Endothelial cell of umbilical vein (primary cell): Measurements from ENCODE around the gene KIF26B. TPM values are rescaled to one million over a fixed set of nuclear protein-coding genes. Genes with fewer than 3 reads are reported as not detected.

Experiments
- BruUV-seq: library from RNA; stranded (reverse); fragments of 400-500 nt; replicated peaks from 2 replicates; lab custom pipeline; 2021; lab: Mats Ljungman, UMichigan
- CTCF ChIA-PET: fragments of 300-600, 350-600 bp; sonication (Branson Sonifier 250); formaldehyde crosslinking; loops from one replicate; lab custom pipeline; 2021; ENCODE audit warnings: antibody characterized with exemption, inconsistent platforms; lab: Charles Lee
- POLR2A ChIA-PET: fragments of 300-600, 350-600 bp; sonication (Branson Sonifier 250); formaldehyde crosslinking; loops from one replicate; lab custom pipeline; 2021; ENCODE audit warnings: antibody characterized with exemption, inconsistent platforms; lab: Charles Lee
- DNase-seq: peaks from one replicate; pipeline ENCODE4 v3.0.0-alpha.2; 2011; ENCODE audit warnings: low read depth, low spot score
- FAIRE-seq: peaks from 2 replicates; lab custom pipeline; 2011; peaks lifted over from hg19 to GRCh38; lab: Jason Lieb, UNC
- H2AFZ ChIP-seq: 2 replicates; pipeline ENCODE4 v1.6.0; 2012; ENCODE audit warnings: low read depth, low read length, control low read depth, inconsistent platforms
- H3K27ac ChIP-seq: 2 replicates; pipeline ENCODE4 v1.5.1; 2011; ENCODE audit warnings: low read depth, mild to moderate bottlenecking, control low read depth, low read length, moderate library complexity; ENCODE audit not compliant: insufficient read depth
- H3K27me3 ChIP-seq, 2 experiments: 2 replicates each; pipeline versions ENCODE4 v1.6.0 to v1.6.1; 2011; ENCODE audit warnings: low read length in 2 of 2, mixed read lengths in 1 of 2; ENCODE audit not compliant: control insufficient read depth in 2 of 2, insufficient read depth in 2 of 2
- H3K36me3 ChIP-seq, 2 experiments: 2 replicates in 1 of 2; 3 replicates in 1 of 2; pipeline ENCODE4 v1.5.1; 2011; ENCODE audit warnings: low read length in 2 of 2, mild to moderate bottlenecking in 1 of 2, moderate library complexity in 1 of 2; ENCODE audit not compliant: control insufficient read depth in 2 of 2, insufficient read depth in 2 of 2; ENCODE audit errors: extremely low read depth in 1 of 2
- H3K4me1 ChIP-seq: 3 replicates; pipeline ENCODE4 v1.5.1; 2011; ENCODE audit warnings: mild to moderate bottlenecking, low read length; ENCODE audit not compliant: control insufficient read depth, insufficient read depth; ENCODE audit errors: extremely low read depth
- H3K4me2 ChIP-seq: 2 replicates; pipeline ENCODE4 v1.6.1; 2011; ENCODE audit warnings: low read length, control low read depth, mixed read lengths; ENCODE audit not compliant: insufficient read depth
- H3K4me3 ChIP-seq, 3 experiments: fragments of 200-600 bp in 1 of 3; sonication (generic), shearing (Covaris generic) in 1 of 3; replicated peaks in 1 of 3; 2 replicates each; pipeline ENCODE4 v1.5.1; 2011 to 2016; ENCODE audit warnings: control low read depth in 3 of 3, low read length in 3 of 3, mild to moderate bottlenecking in 2 of 3, inconsistent platforms in 1 of 3, low read depth in 1 of 3, moderate library complexity in 1 of 3; ENCODE audit not compliant: insufficient read depth in 1 of 3
- H3K79me2 ChIP-seq: 2 replicates; pipeline ENCODE4 v1.6.0; 2012; ENCODE audit warnings: low read length, inconsistent platforms; ENCODE audit not compliant: control insufficient read depth, insufficient read depth
- H3K9ac ChIP-seq: replicated peaks from 2 replicates; pipeline ENCODE3; 2011; ENCODE audit warnings: low read length, control low read depth; ENCODE audit not compliant: insufficient read depth; ENCODE audit errors: extremely low read depth
- H3K9me1 ChIP-seq: replicated peaks from 3 replicates; pipeline ENCODE4 v1.6.0; 2011; ENCODE audit warnings: mild to moderate bottlenecking, low read length; ENCODE audit not compliant: control insufficient read depth, insufficient read depth; ENCODE audit errors: extremely low read depth
- H3K9me3 ChIP-seq: replicated peaks from 2 replicates; pipeline ENCODE4 v1.5.1; 2012; ENCODE audit warnings: low read length, inconsistent platforms; ENCODE audit not compliant: control insufficient read depth, insufficient read depth
- H4K20me1 ChIP-seq: replicated peaks from 2 replicates; pipeline ENCODE3; 2011; ENCODE audit warnings: mild to moderate bottlenecking, low read length; ENCODE audit not compliant: control insufficient read depth, insufficient read depth; ENCODE audit errors: extremely low read depth
- CTCF ChIP-seq, 2 donors: IDR thresholded peaks; 1 replicate in 1 of 2; 2 replicates in 1 of 2; pipeline ENCODE4 v1.5.1; 2011; ENCODE audit warnings: low read length in 2 of 2, mild to moderate bottlenecking in 2 of 2, moderate library complexity in 2 of 2, control low read depth in 1 of 2, inconsistent platforms in 1 of 2, low read depth in 1 of 2; ENCODE audit not compliant: insufficient read depth in 1 of 2; ENCODE audit errors: extremely low read depth in 1 of 2
- EZH2 ChIP-seq: IDR thresholded peaks from 2 replicates; pipeline ENCODE4 v1.6.1; 2012; ENCODE audit warnings: borderline replicate concordance, low read depth, mild to moderate bottlenecking, moderate library complexity, low read length, inconsistent platforms; ENCODE audit not compliant: severe bottlenecking
- FOS ChIP-seq: IDR thresholded peaks from 2 replicates; pipeline ENCODE4 v1.6.1; 2011; ENCODE audit warnings: mild to moderate bottlenecking, low read length, moderate library complexity, borderline replicate concordance; ENCODE audit not compliant: insufficient read depth
- GATA2 ChIP-seq: IDR thresholded peaks from 2 replicates; pipeline ENCODE4 v1.7.0; 2011; ENCODE audit warnings: low read depth, mild to moderate bottlenecking, moderate library complexity, mixed read lengths, low read length; ENCODE audit not compliant: insufficient read length, insufficient read depth
- JUN ChIP-seq: IDR thresholded peaks from 2 replicates; pipeline ENCODE4 v1.6.1; 2011; ENCODE audit warnings: borderline replicate concordance, low read depth; ENCODE audit not compliant: insufficient read length, insufficient read depth
- MAX ChIP-seq: IDR thresholded peaks from 2 replicates; pipeline ENCODE4 v1.6.1; 2011; ENCODE audit not compliant: insufficient read depth, insufficient read length
- MYC ChIP-seq: IDR thresholded peaks from one replicate; pipeline ENCODE4 v1.6.1; 2011; ENCODE audit warnings: mild to moderate bottlenecking, low read depth, low read length
- POLR2A ChIP-seq: IDR thresholded peaks from 2 replicates; pipeline ENCODE4 v1.6.1; 2012; ENCODE audit warnings: low read depth, mild to moderate bottlenecking, control low read depth, low read length
- POLR2AphosphoS5 ChIP-seq: IDR thresholded peaks from 2 replicates; pipeline ENCODE4 v1.6.1; 2012; ENCODE audit warnings: low read depth, mild to moderate bottlenecking, control low read depth, low read length, moderate library complexity; ENCODE audit not compliant: insufficient read depth
- dilution Hi-C: fragments of 300-500 bp; cut with MboI; formaldehyde crosslinking; loops from one replicate; pipeline ENCODE4 v1.15.0; 2019; ENCODE audit warnings: low sequenced_read_pairs; ENCODE audit not compliant: extremely low pct_ligation_motif_present
- intact Hi-C: fragments of 100-400 bp; cut with micrococcal nuclease; formaldehyde crosslinking; loops from one replicate; pipeline ENCODE4 v1.10.0; 2022
- polyA plus RNA-seq, 4 experiments: library from polyadenylated mRNA; depleted of rRNA in 3 of 4; stranded (reverse) in 3 of 4; unstranded in 1 of 4; fragments of >200 nt; gene quantifications; 2 replicates each; pipeline versions ENCODE4 v1.2.1 to v1.2.3, GENCODE V29; 2011 to 2012; ENCODE audit warnings: missing spikeins in 1 of 4
- total RNA-seq: library from RNA; stranded (reverse); gene quantifications from 2 replicates; pipeline ENCODE4 v1.2.3, GENCODE V29; 2021

Gene KIF26B
- total and polyA plus RNA-seq, 2 donors (not counting 3 experiments of a cell fraction or from before 2014, with no cell fraction given), result 0.04 to 0.49 TPM

GRCh38 chr1:245692318-245692717, 537.5 kb downstream of the KIF26B start:
- POLR2A ChIA-PET, result no interaction called here
- no peaks in the 10 kb centered on the region for H3K9me1 ChIP-seq
- dilution Hi-C loops (no loop called here), intact Hi-C loops (no loop called here)
- H3K79me2 ChIP-seq, result no peaks in the 10 kb centered on the region
- no peak for FAIRE-seq
- no peak overlapping the region for H2AFZ ChIP-seq
- CTCF ChIA-PET, result no interaction called here
- no peaks in the 10 kb centered on the region for H3K27me3 ChIP-seq
- no peaks in the 10 kb centered on the region for H3K9me3 ChIP-seq
- TF ChIP-seq MYC, result no peak
- TF ChIP-seq JUN, result no peak
- no peak for TF ChIP-seq MAX
- TF ChIP-seq CTCF (IDR thresholded peaks at IDR 0.05; ENCODE audit: extremely low read depth in 1 of 2, insufficient read depth in 1 of 2, low read depth in 1 of 2, low read length in 2 of 2), result no peak
- TF ChIP-seq POLR2AphosphoS5, result no peak
- TF ChIP-seq EZH2, result no peak
- no peak for TF ChIP-seq FOS
- TF ChIP-seq GATA2, result no peak
- no peak for TF ChIP-seq POLR2A
- no peaks in the 10 kb centered on the region for H3K36me3 ChIP-seq
- H4K20me1 ChIP-seq, result no peaks in the 10 kb centered on the region
- BruUV-seq, result no TSS peak
- DNase-seq, result no peak
- H3K4me1 ChIP-seq, result no peaks in the 10 kb centered on the region
- H3K27ac ChIP-seq, result no peak overlapping the region
- H3K9ac ChIP-seq, result no peak overlapping the region
- H3K4me2 ChIP-seq, result no peak overlapping the region
- no peak overlapping the region for H3K4me3 ChIP-seq
